GM12873 (cell line): ENCODE results near the gene INTS4.

Source experiments
- CTCF ChIP-seq: IDR thresholded peaks from 2 replicates; pipeline ENCODE4 v1.5.1; 2012; ENCODE audit warnings: low read depth, mild to moderate bottlenecking, moderate library complexity, low read length, control low read depth; ENCODE audit not compliant: insufficient read depth; ENCODE audit errors: missing control alignments

The INTS4 gene

GRCh38 chr11:78019808-78020207, 25.3 kb upstream of the INTS4 start:
- no peak for TF ChIP-seq CTCF

GRCh38 chr11:78015878-78016277, 21.4 kb upstream of the INTS4 start:
- TF ChIP-seq CTCF = no peak

GRCh38 chr11:78011301-78011700, 16.8 kb upstream of the INTS4 start:
- no peak for TF ChIP-seq CTCF

- TF ChIP-seq CTCF = no peak
These were observed 16.3 kb upstream of the INTS4 start for GRCh38 chr11:78010755-78011154.

GRCh38 chr11:78010304-78010703, 15.8 kb upstream of the INTS4 start:
- no peak for TF ChIP-seq CTCF

GRCh38 chr11:78009062-78009461, 14.6 kb upstream of the INTS4 start:
- TF ChIP-seq CTCF = no peak

GRCh38 chr11:78000193-78000592, 5.7 kb upstream of the INTS4 start:
- TF ChIP-seq CTCF = peak; percentile 84
